GM18951 (cell line): Measurements from ENCODE around the gene SMIM33.
"Not testable (repeated sequence)": the region's sequence is repeated elsewhere in the genome, so short reads cannot be mapped to it uniquely, and the experiment has no call there.

Experiments used
- POLR2A ChIP-seq: IDR thresholded peaks from 4 replicates; pipeline ENCODE4 v1.6.1; 2011; ENCODE audit warnings: mild to moderate bottlenecking; ENCODE audit not compliant: insufficient read length, insufficient read depth; ENCODE audit errors: extremely low read depth
- in situ Hi-C: fragments of 300-500 bp; cut with MboI; formaldehyde crosslinking; loops from one replicate; pipeline ENCODE4 v1.12.0; 2022; ENCODE audit warnings: low sequenced_read_pairs, mixed read lengths, inconsistent platforms; ENCODE audit not compliant: unreplicated experiment

The SMIM33 gene

DNA sequence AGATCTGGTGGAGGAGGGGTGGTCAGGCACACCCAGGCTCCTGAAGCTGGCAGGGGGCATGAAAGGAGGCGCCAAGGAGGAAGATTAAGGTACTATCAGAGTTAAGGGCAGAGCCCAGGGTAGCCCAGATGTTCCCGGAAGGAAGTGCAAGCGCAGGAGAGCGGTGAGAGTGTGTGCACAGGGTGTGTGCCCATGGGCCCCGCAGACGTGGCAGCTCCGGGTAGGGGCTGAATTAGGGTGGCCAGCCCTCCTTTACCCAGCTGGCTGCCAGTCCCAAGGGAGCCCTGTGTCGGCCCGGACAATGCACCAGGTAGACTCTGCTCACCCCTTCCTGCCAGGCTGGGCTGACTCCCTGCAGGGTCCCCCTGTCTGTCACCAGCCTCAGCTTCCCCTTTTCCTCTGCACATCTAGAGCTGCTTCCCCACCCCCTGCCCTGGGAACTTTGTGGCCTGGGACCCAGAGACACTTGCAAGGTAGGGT lies at the start of gene SMIM33:
SMIM33 (plus strand) TSS at position 184 of the 480 bp plus-strand sequence; CDS start at position 302, 118 bp downstream.
- in situ Hi-C loops = no loop called here
- TF ChIP-seq POLR2A = no peak

DNA sequence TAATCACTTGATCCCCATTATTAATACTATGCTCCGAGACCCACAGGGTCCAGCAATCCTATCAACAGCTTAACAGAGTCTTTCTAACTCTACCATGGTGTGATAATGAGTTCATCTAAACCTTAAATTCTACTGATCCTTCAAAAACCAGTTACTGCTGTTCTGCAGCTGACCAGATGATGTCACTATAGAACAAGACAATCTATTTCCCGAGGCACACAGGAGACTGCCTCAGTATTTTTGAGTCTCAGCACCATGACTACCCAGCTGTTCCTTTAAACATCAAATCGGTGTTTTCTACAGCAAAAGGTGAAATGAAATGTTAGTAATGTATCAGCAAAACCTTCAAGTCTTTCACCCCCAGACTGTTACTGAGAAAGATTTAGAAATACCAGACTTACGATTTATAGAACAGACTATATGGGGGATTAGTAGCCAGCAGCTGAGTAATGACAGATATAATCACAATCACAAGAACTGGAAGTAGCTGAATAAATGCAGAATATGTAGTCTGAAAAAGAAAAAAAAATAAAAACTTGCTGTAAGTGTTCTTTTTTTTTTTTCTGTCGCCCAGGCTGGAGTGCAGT lies 48.4 kb upstream of the SMIM33 start:
- no peak for TF ChIP-seq POLR2A
- in situ Hi-C loops = no loop called here

DNA sequence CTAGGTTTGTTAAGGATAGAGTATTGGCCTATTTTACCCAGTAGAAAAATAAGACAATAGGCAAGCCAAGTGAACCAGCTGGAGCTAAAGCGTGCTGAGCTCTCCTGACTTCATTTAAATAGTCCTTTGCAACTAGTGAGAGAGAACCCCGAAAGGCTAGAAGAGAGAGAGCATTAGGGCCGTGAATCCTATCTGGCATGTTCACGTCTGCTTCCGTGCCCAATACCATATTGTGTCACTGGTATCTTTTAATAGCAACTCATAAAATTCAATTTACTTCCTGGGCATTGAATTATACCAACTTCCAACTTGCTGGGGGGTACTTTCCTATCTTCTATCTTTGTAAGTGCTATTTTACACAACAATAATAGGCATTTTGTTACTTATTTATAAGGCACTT lies 45.3 kb upstream of the SMIM33 start:
- TF ChIP-seq POLR2A = no peak
- in situ Hi-C loops = loop anchor here (5.0 kb wide), 1 partner anchor 77 kb away; no protein-coding TSS in a partner anchor

DNA sequence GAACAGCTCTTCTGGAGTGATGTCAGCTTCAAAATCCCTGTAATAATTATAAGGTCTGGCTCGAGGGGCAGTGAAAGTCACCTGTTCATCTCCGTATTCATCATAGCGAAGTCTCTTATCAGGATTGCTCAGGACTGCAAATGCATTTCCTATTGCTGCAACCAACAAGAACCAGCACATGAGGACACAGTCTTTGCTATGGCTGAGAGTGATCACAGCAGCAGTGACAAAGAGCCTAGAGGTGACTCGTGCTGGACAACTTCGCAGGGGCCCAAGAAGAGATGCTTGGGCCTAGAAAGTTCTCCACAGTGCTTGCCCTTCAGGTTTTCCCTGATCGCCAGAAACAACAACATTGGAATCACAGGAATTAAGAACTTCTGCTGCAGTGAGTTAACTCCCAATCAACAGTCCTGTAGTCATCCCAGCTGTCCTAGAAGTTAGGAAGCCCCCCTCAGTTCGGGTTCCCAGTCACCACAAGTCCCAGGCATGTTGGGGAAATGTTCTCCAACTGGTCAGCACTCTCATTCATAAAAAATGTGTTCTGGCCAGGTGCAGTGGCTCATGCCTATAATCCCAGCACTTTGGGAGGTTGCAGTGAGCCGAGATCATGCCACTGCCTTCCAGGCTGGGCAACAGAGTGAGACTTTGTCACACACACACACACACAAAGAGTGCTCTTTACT lies 44.5 kb upstream of the SMIM33 start:
- in situ Hi-C loops = loop anchor here (5.0 kb wide), 1 partner anchor 76 kb away; no protein-coding TSS in a partner anchor
- no peak for TF ChIP-seq POLR2A

DNA sequence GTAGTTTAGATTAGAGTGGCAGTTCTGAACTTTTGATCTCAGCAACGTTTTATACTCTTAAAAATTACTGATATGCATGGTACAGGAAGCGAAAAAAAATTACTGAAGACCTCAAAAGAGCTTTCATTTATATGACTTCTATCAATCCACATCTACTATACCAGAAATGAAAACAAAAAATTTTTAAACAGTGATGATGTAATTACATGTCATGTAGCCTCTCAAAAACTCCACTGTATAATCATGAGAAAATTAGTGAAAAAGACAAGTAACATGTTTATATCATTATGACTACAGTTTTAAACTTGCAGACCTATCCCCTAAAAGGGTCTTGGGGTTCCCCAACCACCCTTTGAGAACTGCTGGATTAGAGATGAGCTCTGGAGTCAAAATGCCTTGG lies 40.8 kb upstream of the SMIM33 start:
- no peak for TF ChIP-seq POLR2A
- in situ Hi-C loops = no loop called here

DNA sequence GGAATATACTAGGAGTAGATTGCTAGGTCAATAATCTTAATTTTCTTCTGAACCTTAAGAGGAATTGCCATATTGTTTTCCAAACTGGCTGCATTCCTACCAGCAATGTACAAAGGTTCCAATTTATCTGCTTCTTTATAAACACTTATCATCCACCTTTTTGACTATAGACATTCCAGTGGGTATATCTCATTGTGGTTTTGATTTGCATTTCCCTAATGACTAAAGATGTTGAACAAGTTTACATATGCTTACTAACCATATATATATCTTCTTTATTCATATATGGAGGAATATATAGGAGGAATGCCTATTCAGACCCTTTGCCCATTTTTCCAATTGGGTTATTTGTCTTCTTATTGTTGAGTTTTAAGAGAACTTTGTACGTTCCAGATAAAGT lies 39.1 kb upstream of the SMIM33 start:
- no peak for TF ChIP-seq POLR2A
- in situ Hi-C loops = no loop called here

DNA sequence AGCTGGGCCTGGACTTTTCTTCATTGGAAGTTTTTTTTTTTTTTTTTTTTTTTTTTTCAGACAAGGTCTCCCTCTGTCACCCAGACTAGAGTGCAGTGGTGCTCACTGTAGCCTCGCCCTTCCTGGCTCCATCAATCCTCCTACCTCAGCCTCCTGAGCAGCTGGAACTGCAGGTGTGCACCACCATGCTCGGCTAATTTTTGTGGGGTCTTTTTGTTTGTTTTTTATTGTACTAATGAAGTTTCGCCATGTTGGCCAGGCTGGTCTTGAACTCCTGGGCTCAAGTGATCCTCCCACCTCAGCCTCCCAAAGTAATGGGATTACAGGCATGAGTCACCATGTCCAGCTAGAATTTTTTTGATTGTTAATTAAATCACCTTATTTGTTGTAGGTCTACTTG lies 35.1 kb upstream of the SMIM33 start:
- no peak for TF ChIP-seq POLR2A

DNA sequence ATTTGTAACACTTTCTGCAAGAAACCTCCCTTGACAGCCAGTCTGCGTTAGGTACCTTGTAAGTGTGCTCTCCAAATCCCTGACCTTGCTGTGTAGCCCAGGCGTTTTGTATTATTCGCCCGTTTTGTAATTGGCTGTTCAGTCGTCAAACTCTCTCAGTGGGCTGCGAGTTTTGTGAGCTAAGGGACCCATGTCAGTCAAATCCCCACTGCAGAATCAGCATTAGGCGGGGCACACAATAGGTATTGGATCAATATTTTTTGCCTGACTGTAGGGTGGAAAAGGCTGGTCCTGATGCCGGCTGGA lies 32.1 kb upstream of the SMIM33 start:
- in situ Hi-C loops = no loop called here
- no peak for TF ChIP-seq POLR2A

More for the DNA sequence above, 35.1 kb upstream of the SMIM33 start:
- in situ Hi-C loops = no loop called here

DNA sequence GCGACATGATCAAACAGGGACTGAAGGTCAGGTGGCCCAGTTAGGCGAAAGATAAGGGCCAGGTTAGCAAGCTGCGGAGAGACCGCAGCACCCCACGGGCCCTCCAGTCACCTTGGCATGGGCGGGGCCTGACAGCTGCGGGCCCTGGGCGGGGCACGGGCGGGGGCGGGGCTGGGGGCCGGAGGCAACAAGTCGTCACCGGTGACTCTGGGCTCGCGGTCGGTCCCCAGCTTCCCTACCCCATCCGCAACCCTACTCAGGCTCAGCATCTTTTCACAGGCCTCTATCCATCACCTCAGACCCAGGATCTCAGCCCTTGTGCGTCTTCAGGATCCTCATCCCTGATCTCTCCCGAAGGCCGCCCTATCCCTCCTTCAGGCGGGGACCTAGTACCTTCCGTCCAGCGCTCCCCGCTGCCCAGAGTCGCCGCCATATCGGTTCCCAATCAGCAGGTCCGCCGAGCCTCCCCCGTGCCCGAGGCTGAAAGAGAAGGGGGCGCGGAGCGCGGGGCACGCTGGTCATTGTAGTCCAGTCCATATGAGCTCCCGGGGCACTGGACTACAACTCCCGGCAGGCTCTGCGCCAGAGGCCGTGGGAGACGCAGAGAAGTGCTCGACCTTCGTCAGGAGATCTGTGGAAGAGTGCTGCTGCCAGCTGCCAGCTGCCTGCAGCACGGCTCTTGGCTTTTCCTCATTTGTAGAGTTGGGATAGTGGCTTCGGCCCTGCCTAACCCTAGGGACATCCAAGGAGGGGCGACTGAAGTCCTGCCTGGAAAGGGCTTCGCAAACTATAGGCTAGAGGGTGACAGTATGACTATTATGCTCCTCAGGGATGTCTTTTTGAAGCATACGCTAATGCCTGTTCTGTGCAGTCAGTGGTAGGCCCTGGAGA lies 31.5 kb upstream of the SMIM33 start, which contains the start of gene DNAJC18:
DNAJC18 (minus strand) TSS at position 513 of the 891 bp plus-strand sequence; CDS start at position 433, 80 bp downstream.
- in situ Hi-C loops = no loop called here
- TF ChIP-seq POLR2A = peak; percentile 37

DNA sequence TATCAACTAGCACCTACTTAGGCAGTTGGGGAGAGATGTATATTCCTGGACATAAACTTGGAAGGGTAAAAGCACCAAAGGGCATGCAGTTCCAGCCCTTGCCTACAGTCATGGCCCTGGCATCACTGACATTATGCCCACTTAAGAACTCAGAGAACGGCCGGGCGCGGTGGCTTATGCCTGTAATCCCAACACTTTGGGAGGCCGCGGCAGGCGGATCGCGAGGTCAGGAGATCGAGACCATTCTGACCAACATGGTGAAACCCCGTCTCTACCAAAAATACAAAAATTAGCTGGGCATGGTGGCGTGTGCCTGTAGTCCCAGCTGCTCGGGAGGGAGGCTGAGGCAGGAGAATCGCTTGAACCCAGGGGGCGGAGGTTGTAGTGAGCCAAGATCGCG lies 30.4 kb upstream of the SMIM33 start:
- in situ Hi-C loops = not testable (repeated sequence)

DNA sequence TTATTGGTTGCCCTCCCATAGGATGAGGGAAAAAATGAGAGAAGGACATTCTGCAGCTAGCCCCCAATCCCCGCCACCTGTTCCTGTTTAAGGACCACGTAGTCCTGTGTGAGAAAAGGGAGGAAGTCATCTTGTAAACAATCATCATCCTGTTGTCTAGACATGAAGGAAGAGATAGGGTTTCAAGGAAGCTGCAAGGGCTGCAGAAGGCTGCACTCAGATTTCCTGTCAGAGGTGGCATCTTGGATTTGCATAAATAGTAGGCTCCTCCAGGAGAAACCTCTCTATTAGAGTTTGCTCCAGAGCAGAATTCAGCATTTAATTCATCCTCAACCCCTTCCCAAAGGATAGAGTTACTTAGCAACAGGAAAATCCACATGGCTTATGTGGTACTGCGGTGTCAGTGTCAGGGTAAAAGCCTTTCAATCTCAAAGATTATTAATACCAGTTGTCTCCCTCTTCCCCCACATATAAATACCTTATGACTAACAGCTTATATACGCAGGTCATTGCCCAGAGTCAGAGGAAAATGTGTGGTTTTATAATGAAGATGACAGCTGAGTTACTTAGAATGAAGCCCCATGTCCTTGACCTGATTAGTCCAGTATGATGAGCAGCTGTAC lies 26.9 kb upstream of the SMIM33 start:
- no peak for TF ChIP-seq POLR2A
- in situ Hi-C loops = no loop called here

DNA sequence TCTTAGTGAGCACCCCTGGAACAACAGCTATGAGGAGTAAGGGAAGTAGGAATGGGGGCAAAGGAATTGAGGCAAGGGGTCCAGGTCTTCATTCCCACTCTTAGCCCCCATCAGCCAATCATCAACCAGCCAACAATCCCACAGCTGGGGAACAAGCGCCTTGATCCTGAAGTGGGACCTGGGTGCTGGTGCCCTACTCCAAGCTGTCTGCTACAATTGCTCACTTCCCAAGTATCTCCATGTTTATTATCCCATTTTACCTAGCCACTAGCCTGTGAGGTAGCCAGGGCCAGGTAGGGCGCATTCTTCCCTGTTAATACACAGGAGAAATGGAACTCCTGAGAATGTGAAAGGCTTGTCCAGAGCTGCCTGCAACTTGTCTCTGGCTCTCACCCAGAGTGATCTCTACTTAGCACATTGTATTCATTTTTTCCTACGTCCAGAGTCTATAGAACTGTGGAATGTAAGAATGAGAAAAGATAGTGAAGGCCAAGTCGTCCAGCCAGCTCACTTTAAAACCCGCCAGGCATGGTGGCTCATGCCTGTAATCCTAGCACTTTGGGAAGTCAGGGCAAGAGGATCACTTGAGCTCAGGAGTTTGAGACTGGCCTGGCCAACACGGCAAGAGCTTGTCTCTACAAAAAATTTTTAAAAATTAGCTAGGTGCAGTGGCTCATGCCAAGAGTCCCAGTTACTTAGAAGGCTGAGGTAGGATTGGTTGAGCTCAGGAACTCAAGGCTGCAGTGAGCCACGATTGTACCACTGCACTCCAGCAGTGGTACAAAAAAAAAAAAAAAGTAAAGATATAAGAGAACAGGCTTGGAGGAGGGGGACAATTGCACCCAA lies 25.3 kb upstream of the SMIM33 start:
- TF ChIP-seq POLR2A = no peak
- in situ Hi-C loops = no loop called here

DNA sequence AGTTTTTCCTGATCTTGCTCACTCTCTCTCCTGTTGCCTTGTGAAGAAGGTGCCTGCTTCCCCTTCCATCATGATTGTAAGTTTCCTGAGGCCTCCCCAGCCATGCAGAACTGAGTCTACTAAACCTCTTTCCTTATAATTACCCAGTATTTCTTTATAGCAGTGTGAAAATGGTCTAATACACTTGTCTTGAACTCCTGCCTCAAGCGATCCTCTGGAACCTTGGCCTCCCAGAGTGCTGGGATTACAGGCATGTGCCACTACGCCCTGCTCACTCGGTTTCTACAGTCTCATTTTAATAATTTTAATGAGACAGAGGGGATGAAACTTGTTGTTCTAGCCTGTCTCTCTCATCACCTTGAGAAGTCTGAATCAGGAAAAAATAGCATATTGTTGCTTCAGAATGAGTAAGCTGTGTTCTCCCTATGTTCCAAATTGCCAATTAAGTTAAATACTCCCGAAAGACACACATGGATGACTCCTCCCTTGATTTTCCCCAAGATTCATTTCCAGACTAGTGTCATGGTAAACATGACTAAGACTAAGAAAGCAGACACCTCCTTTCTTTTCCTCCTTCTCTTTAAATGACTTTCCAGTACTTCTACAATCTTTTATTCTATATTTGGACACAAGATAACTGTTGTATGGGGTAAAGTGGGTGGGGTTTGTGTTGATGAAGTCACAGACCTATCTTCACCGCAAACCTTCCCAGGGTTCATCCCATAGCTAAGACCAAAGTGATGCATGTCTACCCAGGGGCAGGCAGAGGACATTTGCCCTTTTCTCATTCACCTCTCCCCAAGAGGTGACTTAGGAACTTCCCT lies 23.6 kb upstream of the SMIM33 start:
- no peak for TF ChIP-seq POLR2A
- in situ Hi-C loops = no loop called here
